ENCODE results near the gene ZBTB7C. TPM values are rescaled to one million over a fixed set of nuclear protein-coding genes. Genes with fewer than 3 reads are reported as not detected.

The ZBTB7C gene
- total and polyA plus RNA-seq, 2 of the 4 experiments (the other 2 are of a cell fraction): not detected

DNA sequence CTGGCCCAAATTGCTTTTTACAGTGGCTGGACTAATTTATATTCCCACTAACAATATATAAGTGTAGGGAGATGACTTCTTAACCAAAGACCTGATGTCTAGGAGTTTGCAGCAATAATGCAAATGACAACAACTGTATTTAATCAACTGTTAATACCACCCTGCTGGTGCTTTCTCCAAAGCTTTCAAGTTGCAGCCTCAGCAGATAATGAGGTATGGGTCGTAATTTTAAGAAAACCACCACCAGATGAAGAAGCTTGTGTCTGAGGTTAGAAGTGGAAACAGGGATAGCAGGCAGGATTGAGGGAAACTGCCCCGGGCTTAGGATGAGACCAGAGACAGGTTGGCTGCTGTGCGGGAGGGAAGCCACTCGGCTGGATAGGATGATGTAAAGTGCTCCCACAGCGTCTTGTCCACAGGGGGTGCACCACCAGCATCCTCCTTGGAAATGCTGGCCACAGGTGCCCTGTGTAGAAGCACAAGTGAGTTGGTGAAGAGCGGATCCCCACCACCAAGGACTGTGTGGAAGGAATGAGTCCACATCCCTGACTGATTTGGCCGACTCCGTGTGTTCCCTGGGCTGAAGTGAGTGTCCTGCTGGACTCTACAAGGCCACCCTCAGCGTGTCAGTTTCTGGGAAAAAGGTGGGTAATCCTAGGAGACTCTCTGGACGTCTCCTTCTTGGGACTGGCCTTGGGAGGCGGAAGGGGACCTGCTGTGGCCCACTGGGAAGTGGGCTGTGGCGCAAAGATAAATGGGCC lies 402.6 kb downstream of the ZBTB7C start:
- Histone ChIP-seq H3K4me1 (ENCODE audit: control insufficient read depth, insufficient read depth, low read length) (no peaks in the 10 kb centered on the region), H3K9me3 (ENCODE audit: control insufficient read depth, insufficient read depth, low read length) (no peaks in the 10 kb centered on the region), H4K91ac (ENCODE audit: insufficient read depth, low read depth, low read length) (no peak overlapping the region), H2BK15ac (ENCODE audit: low read depth, low read length) (no peak overlapping the region), H3K56ac (ENCODE audit: extremely low read depth, insufficient read depth, low read length) (no peak overlapping the region), H3K79me1 (ENCODE audit: low read depth in 1 of 2, low read length in 2 of 2) (no peaks in the 10 kb centered on the region), H4K8ac (ENCODE audit: low read depth in 2 of 2, low read length in 2 of 2) (no peak overlapping the region), H3K18ac (ENCODE audit: low read depth, low read length) (no peak overlapping the region), H3K27me3 (ENCODE audit: control insufficient read depth, insufficient read depth, low read length) (peaks cover 26% of the 10 kb centered on the region), H4K20me1 (ENCODE audit: insufficient read depth, low read length) (no peaks in the 10 kb centered on the region), H3K9ac (ENCODE audit: low read depth, low read length) (no peak overlapping the region), H2AFZ (replicated peaks; ENCODE audit: low read length, poor library complexity) (no peak overlapping the region), H3K4me2 (ENCODE audit: low read depth, low read length) (no peak overlapping the region), H3K9me1 (ENCODE audit: insufficient read depth, low read length) (0 out of 2 replicates have a peak, but pooled peaks cover 2% of the 10 kb centered on the region), H3K4me3 (ENCODE audit: insufficient read depth, low read depth, low read length) (no peak overlapping the region), H4K5ac (ENCODE audit: low read depth, low read length) (no peak overlapping the region), H2AK9ac (replicated peaks; ENCODE audit: low read depth, low read length, poor library complexity) (no peak overlapping the region), H3K23ac (ENCODE audit: low read depth, low read length) (no peak overlapping the region), H2BK20ac (ENCODE audit: low read depth, low read length) (no peak overlapping the region), H3K4ac (ENCODE audit: low read depth, low read length) (no peak overlapping the region), H2AK5ac (ENCODE audit: low read depth, low read length) (no peak overlapping the region), H2BK120ac (ENCODE audit: low read depth, low read length) (no peak overlapping the region), H2BK5ac (ENCODE audit: low read depth, low read length, poor library complexity, severe bottlenecking) (no peak overlapping the region), H3K27ac (ENCODE audit: insufficient read depth, low read length) (no peak overlapping the region), H3K36me3 (ENCODE audit: control insufficient read depth, insufficient read depth, low read length) (no peaks in the 10 kb centered on the region), H3K14ac (replicated peaks; ENCODE audit: low read depth, low read length) (no peak overlapping the region)
- ChIA-PET POLR2A (ENCODE audit: unreplicated experiment) (no interaction called here), CTCF (no interaction called here)
- no TSS peak for BruUV-seq (replicated peaks)
- no peak for TF ChIP-seq ELK1 (IDR thresholded peaks at IDR 0.05; ENCODE audit: borderline replicate concordance, low read depth, low read length)
- no peak for TF ChIP-seq RCOR1 (IDR thresholded peaks at IDR 0.05; ENCODE audit: insufficient replicate concordance, low read length)
- TF ChIP-seq, protein P1, sequence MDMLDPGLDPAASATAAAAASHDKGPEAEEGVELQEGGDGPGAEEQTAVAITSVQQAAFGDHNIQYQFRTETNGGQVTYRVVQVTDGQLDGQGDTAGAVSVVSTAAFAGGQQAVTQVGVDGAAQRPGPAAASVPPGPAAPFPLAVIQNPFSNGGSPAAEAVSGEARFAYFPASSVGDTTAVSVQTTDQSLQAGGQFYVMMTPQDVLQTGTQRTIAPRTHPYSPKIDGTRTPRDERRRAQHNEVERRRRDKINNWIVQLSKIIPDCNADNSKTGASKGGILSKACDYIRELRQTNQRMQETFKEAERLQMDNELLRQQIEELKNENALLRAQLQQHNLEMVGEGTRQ (IDR thresholded peaks at IDR 0.05; ENCODE audit: low read depth, low read length): no peak
- TF ChIP-seq MXI1 (IDR thresholded peaks at IDR 0.05; ENCODE audit: borderline replicate concordance, low read depth, low read length): no peak
- no peak for TF ChIP-seq CEBPB (IDR thresholded peaks at IDR 0.05; ENCODE audit: low read depth, low read length)
- no peak for TF ChIP-seq CHD1 (IDR thresholded peaks at IDR 0.05; ENCODE audit: low read depth, low read length)
- TF ChIP-seq MAZ (IDR thresholded peaks at IDR 0.05; ENCODE audit: borderline replicate concordance, low read depth, low read length): no peak
- dilution Hi-C loops (cut with HindIII; ENCODE audit: low sequenced_read_pairs, unreplicated experiment) (no loop called here), in situ Hi-C loops (cut with MboI; ENCODE audit: low sequenced_read_pairs) (no loop called here), intact Hi-C loops (cut with micrococcal nuclease) (no loop called here)
- no peak for ATAC-seq (ENCODE audit: low read depth)
- no peak for DNase-seq
- no CpG with 5 or more reads among the region's 12 CpGs for WGBS, 2 experiments (ENCODE audit: extremely low coverage in 2 of 2, insufficient read length in 1 of 2)
